GM21390 (cell line): ENCODE measurements around the gene RPP25L.

Experiments
- ATAC-seq: cut with Tn5 transposase; IDR thresholded peaks from one replicate; pipeline ENCODE4 v1.9.1; 2021; ENCODE audit not compliant: unreplicated experiment

The RPP25L gene

GRCh38 chr9:34588671-34589635 lies 22.9 kb downstream of the RPP25L start:
- no peak for ATAC-seq

DNA sequence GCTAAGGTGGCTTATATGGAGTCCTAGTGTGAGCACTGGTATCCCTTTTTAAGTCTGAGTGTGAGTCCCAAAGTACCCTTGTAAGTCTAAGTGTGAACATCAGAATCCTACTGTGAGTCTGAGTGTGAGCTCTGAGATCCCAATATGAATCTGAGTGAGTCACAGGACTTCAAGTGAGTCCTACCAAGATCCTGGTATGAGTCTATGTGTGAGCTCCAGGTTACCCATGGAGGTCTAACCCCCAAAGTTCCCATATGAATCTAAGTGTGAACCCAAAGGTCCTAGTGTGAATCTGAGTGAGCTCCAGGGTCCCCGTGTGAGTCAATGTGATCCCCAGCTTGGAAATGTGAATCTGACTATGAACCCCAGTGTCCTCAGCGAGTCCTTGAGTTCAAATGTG lies 24.6 kb downstream of the RPP25L start:
- no peak for ATAC-seq

DNA sequence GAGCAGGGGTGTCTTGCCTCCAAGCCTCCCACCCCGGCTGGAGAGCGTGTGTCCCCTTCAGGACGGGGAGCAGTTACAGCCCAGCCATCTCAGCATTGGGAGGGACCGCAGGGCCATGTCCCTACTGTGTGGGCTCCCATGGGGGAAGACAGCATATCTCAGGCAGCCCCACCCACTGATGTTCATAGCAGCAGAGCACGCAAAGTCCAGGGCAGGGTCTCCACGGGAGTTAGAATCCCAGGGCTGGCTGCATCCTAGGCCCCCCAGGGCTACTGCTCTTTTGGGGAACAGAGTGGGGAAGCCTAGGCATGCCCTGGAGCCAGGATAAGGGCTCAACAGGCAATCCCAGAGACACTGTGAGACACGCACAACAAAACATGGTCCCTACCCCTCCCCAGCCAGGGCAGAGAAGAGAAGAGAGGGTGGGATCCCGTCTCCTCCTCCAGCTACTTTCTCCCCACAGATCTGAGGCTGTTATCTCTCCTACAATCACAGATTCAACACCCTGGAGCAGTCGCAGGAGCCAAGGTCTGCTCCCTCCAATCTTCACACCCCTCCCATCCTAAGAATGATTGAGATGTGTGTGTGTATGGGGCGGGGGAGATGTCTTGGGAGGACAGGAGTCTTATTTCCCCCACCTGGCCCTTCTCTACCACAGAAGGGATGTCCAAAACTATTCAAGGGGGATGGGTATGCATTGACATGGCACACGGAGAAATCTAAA lies 25.8 kb downstream of the RPP25L start:
- ATAC-seq, result no peak

GRCh38 chr9:34584970-34585369 lies 26.9 kb downstream of the RPP25L start:
- ATAC-seq, result no peak

DNA sequence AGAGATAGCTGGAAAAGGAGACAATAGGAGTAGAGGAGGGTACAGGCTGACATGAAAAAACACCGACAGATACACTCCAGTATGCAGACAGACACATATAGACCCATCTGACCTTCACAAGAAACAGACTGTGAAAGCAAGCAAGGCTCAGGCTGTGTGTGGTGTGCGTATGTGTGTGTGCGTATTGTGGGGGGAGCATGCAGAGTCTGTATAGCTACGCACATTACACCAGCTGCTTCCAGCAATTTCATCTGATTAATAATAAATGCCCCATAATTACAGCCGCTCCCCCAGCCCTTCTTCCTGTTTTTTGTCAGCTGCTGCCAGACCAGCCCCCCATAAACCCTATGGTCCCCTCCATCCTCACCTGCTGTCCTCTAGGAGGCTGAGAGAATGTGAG lies 29.1 kb downstream of the RPP25L start:
- ATAC-seq, result no peak

DNA sequence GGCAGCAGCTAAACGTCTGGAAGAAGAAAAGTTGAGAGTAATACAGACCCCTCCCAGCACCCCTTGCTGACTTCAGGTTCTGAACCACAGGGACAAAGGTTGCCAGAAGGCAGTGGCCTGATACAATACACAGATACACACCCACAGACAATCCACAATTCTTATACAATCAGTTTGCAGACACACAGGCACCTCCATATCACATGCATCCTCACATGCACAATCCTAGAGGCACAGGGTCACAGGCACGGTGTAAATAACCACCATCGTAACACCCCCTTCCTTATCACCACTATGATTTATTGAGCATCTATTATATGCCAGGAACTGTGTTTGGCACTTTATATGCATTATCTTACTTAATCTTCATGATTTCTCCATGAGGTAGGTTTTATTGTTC lies 30.6 kb downstream of the RPP25L start:
- ATAC-seq, result no peak

DNA sequence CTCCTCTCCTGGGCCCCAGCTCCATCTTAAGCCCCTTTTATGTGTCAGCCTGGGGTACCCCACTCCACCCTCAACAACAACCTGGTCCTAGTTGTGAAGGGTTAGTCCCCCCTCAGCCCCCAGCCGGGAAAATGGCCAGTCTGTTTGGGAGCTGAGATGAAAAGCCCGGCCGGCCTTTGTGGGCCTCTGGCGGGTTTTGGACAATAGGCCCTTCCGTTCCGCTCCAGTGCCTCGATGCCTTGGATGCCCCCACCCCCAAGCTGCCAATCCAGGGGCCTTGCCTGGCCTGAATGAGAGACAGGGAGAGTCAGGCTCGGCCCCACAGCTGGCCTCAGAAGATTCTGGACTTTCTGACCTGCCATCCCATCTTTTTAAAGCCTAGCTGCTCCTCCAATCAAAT lies 31.5 kb downstream of the RPP25L start:
- no peak for ATAC-seq

- no peak for ATAC-seq
Observed at GRCh38 chr9:34579808-34580163, 32.1 kb downstream of the RPP25L start.

DNA sequence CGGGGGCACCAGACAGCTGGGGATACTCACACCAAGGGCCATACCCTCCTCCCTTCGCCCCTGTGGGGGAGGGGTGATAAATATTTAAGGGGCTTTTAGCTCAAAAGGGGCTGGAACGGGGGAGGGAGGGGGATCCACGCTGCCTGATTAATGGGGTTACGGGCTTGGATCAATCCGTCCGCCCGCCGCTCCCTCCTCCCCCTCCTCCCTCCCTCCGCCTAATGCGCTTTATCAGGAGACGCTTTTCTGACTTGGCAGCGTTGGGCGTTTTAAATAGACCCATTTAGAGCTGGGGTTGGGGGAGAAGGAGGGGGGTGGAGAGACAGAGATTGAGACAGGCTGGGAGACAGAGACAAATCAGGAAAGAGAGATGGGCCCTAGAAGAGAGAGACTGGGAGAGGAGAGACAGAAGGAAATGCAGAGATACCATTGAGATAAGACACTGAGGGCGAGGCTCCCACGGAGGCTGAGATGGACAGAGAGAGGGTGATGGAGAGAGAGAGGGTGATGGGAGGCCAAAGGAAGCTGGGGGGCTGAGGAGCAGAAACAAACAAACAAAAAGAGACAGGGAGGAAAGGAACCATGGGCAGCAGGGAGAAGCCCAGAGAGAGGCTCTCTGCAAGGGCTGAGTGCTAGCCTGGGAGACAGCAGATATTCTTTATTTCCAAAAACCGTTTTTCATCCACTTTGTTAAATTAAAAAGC lies 32.6 kb downstream of the RPP25L start:
- no peak for ATAC-seq

- ATAC-seq, result no peak
Observed at GRCh38 chr9:34578241-34579103, 33.4 kb downstream of the RPP25L start.

DNA sequence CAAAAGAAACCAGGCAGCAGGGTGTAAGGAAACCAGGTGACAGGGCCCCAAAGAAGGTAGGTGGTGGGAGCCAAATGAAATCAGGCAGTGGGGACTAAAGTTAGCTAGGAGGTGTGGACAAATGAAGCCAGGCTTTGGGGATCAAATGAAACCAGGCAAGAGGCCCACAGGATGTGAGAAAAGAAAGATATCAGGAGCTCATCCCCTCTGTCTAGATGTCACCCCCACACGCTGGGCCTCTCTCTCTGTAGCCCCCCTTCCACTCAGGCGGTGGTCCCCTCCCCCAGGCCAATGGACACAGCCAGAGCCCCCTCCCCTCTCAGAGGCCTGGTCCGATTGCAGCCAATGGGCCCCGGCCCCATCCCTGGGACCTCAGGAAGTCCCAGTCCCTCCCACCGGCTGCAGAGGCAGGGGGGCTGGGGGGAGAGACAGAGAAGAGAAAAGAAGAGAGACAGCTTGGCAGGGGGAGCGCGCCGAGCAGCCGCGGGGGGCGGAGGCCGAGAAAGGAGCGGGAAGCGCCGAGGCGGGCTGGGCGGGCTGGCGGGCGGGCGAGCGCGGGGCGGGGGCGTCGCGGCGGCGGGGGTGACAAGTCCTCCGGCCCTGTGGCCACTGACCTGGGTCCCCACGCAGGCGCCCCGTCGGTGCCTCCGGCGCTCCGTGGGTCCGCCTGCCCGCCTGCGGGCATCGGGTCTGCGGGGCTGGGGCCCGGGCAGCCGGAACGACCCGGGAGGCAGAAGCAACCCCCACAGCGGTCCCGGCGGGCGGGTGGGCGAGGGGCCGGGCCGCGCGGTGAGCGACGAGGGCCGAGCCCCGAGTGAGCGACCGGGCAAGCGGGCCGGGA lies 34.3 kb downstream of the RPP25L start:
- ATAC-seq, result no peak

DNA sequence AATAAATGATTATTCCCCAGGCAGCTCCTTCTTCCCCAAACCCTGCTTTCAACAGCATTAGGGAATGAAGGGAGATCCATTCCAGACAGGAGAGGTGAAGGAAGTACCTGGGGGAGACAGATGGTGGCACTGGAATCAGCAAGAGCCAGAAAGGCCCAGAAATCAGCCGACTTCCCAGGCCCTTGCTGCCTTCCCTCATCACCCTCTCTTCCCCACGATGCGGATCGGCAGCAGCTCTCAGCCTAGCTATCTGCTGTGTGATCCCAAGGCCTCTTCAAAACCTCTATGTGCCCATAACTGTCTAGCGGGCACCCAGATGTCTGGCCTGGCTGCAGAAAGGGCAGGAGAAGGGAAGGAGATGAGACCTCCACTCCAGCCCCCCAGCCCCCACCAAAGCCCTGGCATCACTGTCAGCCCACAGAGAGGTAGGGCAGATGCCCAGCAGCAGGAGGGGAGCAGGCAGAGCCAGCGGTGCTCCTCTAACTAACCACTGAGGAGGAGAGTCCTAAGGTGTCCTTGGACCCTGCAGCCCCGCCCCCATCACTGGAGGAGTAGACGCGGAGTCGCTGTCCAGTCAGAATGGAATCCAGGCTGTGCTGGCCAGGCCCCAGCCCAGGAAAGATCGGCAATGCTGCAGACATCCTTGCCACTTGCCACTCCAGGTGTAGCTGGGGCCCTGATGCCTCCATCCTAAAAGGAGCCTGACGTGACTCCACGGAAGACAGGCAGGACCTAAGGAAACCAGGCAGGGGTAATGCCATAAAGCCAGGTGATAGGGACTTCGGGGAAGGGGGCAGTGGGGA lies 35.1 kb downstream of the RPP25L start:
- no peak for ATAC-seq

DNA sequence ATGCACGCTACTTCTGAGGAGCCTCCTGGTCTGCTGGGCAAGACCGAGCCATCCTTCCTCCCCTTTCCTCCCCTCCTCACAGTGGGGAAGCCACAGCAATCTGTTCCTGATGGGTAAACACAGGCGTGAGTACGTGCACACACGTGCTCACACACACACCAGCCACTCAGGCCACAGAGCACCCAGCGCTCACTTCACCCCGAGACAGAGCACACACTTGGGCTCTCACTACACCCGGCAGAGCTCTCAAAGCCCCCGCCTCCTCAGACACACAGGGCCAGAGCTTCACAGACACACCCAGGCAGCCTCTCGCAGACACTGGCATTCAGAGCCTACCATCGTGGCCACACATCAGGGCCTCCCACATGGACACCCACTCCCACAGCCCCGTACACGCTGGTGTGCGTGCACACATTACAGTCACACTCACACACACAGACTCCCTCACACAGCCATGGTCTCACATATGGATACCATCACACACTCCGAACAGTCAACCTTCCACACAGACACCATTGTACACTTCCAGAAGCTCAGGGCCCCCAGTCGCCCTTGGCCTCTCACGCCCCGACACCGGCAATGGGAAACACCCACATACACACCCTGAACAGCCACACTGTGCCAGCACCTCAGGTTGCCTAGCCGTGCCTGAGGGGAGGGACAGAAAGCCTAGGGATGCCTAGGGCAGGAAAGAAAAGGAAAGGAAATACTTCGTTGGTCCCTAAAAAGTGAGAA lies 35.9 kb downstream of the RPP25L start:
- ATAC-seq, result no peak

- no peak for ATAC-seq
Observed at GRCh38 chr9:34575241-34575640, 36.7 kb downstream of the RPP25L start.

GRCh38 chr9:34574571-34574970 lies 37.3 kb downstream of the RPP25L start:
- no peak for ATAC-seq

DNA sequence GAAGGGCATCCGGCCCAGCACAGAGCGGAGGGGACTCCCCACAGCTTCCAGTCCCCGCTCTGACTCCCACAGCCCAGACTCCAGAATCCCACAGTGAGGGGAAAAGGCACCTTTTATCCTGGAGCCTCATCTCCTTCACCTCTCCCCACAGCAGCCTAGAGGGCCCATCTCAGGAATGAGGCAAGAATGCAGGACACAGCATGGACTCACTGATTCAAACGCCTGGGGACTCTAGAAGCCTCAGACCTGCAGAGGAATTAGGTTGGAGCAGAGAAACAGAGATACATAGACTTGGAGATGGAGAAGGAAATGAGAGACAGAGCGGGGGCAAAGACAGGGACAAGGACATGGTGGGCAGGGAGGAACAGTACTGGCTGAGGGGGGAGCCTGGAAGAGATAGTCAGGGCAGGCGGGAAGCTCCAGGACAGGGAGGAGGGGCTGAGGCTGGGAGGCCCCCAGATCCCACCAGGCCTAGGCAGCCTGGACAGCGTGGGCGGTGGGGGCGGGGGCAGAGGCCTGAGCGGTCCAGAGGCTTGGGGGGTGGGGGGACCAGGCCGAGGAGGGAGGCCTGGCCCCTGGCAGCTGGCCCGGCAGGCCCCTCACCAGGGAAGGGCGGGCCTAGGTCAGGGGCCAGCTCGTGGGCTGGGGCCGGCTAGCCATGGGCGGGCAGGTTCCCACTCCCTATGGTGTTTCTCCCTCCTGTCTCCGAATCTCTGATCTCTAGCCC lies 38.1 kb downstream of the RPP25L start:
- no peak for ATAC-seq

DNA sequence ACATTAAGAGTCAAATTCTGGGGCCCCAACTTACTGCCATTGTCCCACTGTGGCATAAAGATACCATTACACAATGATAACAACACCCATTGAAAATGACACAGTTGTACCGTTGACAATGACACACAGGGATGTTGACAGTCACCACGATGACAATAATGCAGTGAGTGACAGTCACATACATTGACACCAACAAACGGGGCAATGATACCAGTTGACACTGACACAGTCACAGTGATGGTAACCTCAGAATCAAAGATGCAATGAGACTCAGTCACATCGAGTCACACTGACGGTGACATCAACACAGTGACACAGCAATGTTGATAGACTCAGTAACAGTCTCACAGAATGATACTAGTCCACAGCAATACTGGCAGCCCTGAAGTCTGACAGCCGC lies 39.3 kb downstream of the RPP25L start:
- ATAC-seq, result no peak

DNA sequence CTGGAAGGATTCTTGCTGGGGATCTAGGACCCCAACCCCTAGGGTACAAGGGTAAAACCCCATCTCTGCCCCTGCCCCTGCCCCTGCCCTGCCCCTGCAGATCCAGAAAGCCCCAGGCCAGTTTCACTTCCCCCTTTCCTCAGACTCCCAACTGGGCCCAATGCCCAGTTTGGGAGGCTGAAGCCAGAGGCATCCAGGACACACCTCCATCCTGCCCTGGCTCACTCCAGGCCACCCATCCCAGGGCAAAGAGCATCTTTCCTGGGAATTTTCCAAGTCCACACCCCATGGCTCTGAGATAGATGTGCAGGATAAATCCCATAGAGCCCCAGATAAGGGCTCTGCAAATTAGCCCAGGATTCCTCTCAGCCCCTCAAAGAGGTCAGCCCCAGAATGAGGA lies 39.8 kb downstream of the RPP25L start:
- ATAC-seq, result no peak
